ENCODE results near the gene TFF3.

Gene TFF3

GRCh38 chr21:42285569-42286245 is 29.5 kb downstream of the TFF3 start:
- Histone ChIP-seq H3K4me1 (ENCODE audit: low read length) (no peaks in the 10 kb centered on the region), H4K20me1 (ENCODE audit: insufficient read depth, low read length) (no peaks in the 10 kb centered on the region), H3K9ac (ENCODE audit: low read length) (no peak overlapping the region), H3K9me2 (replicated peaks; ENCODE audit: insufficient read depth, low read length) (no peaks in the 10 kb centered on the region), H2AFZ (ENCODE audit: low read length) (no peak overlapping the region), H3F3A (ENCODE audit: insufficient read depth, low read length) (no peaks in the 10 kb centered on the region), H3K4me2 (ENCODE audit: low read depth, low read length) (no peak overlapping the region), H3K27me3 (replicated peaks; ENCODE audit: insufficient read depth, low read length) (peaks cover 93% of the 10 kb centered on the region), H3K27ac (ENCODE audit: low read length) (no peak overlapping the region), H3K79me2 (ENCODE audit: low read length) (no peaks in the 10 kb centered on the region), H3K9me3 (replicated peaks; ENCODE audit: insufficient read depth, low read length) (no peaks in the 10 kb centered on the region), H3K4me3 (ENCODE audit: low read length) (no peak overlapping the region), H3K36me3 (replicated peaks; ENCODE audit: insufficient read depth, low read length) (no peaks in the 10 kb centered on the region)
- no peak for DNase-seq
- TF ChIP-seq EZH2 (optimal IDR thresholded peaks at IDR 0.05; ENCODE audit: low read depth, low read length) (no peak), EZH2phosphoT487 (IDR thresholded peaks at IDR 0.05; ENCODE audit: low read length) (no peak), CTCF (IDR thresholded peaks at IDR 0.05; ENCODE audit: low read length) (no peak)

DNA sequence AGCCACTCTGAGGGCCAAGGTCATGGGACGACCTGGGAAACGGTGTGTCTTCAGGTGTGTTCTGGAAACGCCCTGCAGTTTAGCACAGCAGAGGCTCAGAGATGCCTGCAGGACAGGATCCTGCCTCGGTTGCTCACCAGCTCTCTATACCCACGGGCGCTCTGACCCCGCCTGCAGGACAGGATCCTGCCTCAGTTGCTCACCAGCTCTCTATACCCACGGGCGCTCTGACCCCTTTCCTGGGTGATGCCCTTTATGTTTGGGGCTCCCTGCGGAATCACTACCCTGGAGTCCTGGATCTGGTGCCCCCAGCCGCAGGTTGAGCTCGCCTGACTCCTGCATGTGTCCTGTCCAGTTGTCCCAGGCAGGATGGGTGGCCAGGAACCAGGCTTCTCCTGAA is 32.5 kb downstream of the TFF3 start:
- H4K20me1 ChIP-seq (ENCODE audit: insufficient read depth, low read length) = no peaks in the 10 kb centered on the region
- no peaks in the 10 kb centered on the region for H3F3A ChIP-seq (ENCODE audit: insufficient read depth, low read length)
- no peaks in the 10 kb centered on the region for H3K9me3 ChIP-seq (replicated peaks; ENCODE audit: insufficient read depth, low read length)
- no peaks in the 10 kb centered on the region for H3K79me2 ChIP-seq (ENCODE audit: low read length)
- H3K27me3 ChIP-seq (replicated peaks; ENCODE audit: insufficient read depth, low read length) = peaks cover 93% of the 10 kb centered on the region
- H3K9me2 ChIP-seq (replicated peaks; ENCODE audit: insufficient read depth, low read length) = no peaks in the 10 kb centered on the region
- DNase-seq = no peak
- no peaks in the 10 kb centered on the region for H3K4me1 ChIP-seq (ENCODE audit: low read length)
- H3K36me3 ChIP-seq (replicated peaks; ENCODE audit: insufficient read depth, low read length) = no peaks in the 10 kb centered on the region
- no peak overlapping the region for H3K9ac ChIP-seq (ENCODE audit: low read length)
- H2AFZ ChIP-seq (ENCODE audit: low read length) = no peak overlapping the region
- H3K4me2 ChIP-seq (ENCODE audit: low read depth, low read length) = no peak overlapping the region
- no peak overlapping the region for H3K4me3 ChIP-seq (ENCODE audit: low read length)
- no peak for TF ChIP-seq CTCF (IDR thresholded peaks at IDR 0.05; ENCODE audit: low read length)
- TF ChIP-seq EZH2phosphoT487 (IDR thresholded peaks at IDR 0.05; ENCODE audit: low read length) = no peak
- no peak for TF ChIP-seq EZH2 (optimal IDR thresholded peaks at IDR 0.05; ENCODE audit: low read depth, low read length)
- no peak overlapping the region for H3K27ac ChIP-seq (ENCODE audit: low read length)

DNA sequence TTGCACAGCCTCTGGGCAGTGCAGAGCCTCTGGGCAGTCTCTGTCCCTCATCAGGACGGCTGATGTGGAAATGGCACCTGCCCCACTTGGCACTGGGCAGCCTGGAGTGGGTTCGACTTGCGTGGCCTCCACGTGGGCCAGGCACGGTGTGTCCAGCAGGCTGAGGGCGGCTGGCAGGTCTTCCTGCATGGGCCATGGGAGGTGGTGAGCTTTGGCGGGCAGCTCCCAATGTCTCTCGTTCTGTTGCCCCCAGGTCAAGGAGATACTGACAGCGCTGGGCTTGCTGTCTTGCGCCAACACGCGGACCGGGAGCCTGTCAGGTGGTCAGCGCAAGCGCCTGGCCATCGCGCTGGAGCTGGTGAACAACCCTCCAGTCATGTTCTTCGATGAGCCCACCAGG is 33.2 kb downstream of the TFF3 start:
- H3F3A ChIP-seq (ENCODE audit: insufficient read depth, low read length) = no peaks in the 10 kb centered on the region
- no peak overlapping the region for H2AFZ ChIP-seq (ENCODE audit: low read length)
- no peak for DNase-seq
- no peaks in the 10 kb centered on the region for H3K79me2 ChIP-seq (ENCODE audit: low read length)
- peaks cover 93% of the 10 kb centered on the region for H3K27me3 ChIP-seq (replicated peaks; ENCODE audit: insufficient read depth, low read length)
- no peak overlapping the region for H3K27ac ChIP-seq (ENCODE audit: low read length)
- H3K9ac ChIP-seq (ENCODE audit: low read length) = no peak overlapping the region
- no peaks in the 10 kb centered on the region for H3K9me3 ChIP-seq (replicated peaks; ENCODE audit: insufficient read depth, low read length)
- no peaks in the 10 kb centered on the region for H4K20me1 ChIP-seq (ENCODE audit: insufficient read depth, low read length)
- no peaks in the 10 kb centered on the region for H3K36me3 ChIP-seq (replicated peaks; ENCODE audit: insufficient read depth, low read length)
- no peak overlapping the region for H3K4me2 ChIP-seq (ENCODE audit: low read depth, low read length)
- no peaks in the 10 kb centered on the region for H3K9me2 ChIP-seq (replicated peaks; ENCODE audit: insufficient read depth, low read length)
- TF ChIP-seq EZH2 (optimal IDR thresholded peaks at IDR 0.05; ENCODE audit: low read depth, low read length) = no peak
- no peak for TF ChIP-seq EZH2phosphoT487 (IDR thresholded peaks at IDR 0.05; ENCODE audit: low read length)
- TF ChIP-seq CTCF (IDR thresholded peaks at IDR 0.05; ENCODE audit: low read length) = no peak
- no peaks in the 10 kb centered on the region for H3K4me1 ChIP-seq (ENCODE audit: low read length)
- no peak overlapping the region for H3K4me3 ChIP-seq (ENCODE audit: low read length)

Data from MM.1S (cell line).